ENCODE data around the gene GNG4.

- TF ChIP-seq, protein P1, sequence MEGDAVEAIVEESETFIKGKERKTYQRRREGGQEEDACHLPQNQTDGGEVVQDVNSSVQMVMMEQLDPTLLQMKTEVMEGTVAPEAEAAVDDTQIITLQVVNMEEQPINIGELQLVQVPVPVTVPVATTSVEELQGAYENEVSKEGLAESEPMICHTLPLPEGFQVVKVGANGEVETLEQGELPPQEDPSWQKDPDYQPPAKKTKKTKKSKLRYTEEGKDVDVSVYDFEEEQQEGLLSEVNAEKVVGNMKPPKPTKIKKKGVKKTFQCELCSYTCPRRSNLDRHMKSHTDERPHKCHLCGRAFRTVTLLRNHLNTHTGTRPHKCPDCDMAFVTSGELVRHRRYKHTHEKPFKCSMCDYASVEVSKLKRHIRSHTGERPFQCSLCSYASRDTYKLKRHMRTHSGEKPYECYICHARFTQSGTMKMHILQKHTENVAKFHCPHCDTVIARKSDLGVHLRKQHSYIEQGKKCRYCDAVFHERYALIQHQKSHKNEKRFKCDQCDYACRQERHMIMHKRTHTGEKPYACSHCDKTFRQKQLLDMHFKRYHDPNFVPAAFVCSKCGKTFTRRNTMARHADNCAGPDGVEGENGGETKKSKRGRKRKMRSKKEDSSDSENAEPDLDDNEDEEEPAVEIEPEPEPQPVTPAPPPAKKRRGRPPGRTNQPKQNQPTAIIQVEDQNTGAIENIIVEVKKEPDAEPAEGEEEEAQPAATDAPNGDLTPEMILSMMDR (IDR thresholded peaks at IDR 0.05): no peak
- no peak for TF ChIP-seq POLR2A (IDR thresholded peaks at IDR 0.05)
Observed at GRCh38 chr1:235575597-235575996, 74.0 kb downstream of the GNG4 start.

Data from breast epithelium (tissue), 3 donors.